CD4-positive, alpha-beta T cell treated with Interleukin-17A for 4 hours (primary cell): ENCODE results near the gene HID1.
A peak's percentile ranks its signal among the peaks of the same experiment; 100 is the strongest.

Source experiments
- DNase-seq: peaks from one replicate; pipeline ENCODE4 v3.0.0-alpha.2; 2020; ENCODE audit warnings: mixed read lengths

Gene HID1

DNA sequence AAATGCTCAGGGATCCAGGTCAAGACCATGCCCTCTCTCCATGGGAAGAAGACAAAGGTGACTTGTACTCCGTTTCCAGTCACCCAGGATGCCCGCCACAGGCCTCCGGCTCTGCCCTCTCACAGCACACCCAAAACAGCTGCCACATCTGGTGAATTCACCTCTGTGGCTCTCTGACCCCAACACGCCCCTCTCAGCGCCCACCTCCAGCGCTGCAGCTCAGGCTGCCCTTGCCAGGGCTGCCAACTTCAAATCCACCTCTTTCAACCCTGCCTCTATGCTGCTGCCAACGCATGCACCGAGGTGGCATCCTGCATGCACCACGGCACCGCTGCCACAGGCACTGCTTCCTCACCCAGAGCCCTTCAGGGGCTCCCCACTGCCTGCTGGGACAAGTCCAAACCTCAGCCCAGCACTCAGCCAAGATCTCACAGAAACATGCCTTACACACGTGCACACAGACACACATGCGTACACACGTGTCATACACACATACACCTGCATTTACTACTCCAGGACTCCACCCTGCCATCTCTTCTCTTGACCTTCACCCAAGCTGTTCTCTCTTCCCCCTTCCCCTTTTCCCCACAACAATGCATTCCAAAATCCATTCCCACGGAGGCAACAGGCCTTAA lies 7.5 kb downstream of the HID1 start:
- DNase-seq = no peak

DNA sequence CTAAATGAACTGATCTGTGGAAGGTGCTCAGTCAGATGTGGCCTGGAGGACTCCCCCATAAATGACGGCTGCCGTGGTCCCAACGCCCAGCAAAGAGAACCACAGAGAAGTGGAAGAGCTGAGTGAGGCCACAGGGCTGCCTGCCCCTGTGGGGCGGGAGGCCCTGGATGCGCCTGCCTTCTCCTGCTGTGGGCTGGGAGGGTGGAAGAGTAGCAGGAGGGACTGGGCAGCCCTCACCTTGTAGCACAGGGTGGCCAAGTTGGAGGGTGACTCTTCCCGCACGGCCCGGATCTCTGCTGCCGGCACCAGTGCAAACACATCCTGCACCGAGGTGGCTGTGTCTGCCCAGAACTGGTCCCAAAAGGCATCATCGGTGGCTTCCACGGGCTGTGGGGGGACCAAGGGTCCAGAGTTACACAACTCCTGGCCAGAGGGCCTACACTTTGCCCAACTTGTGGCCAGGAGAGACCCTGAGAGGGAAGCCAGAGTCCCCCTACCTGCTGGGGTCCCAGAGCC lies 8.3 kb downstream of the HID1 start:
- DNase-seq = no peak

GRCh38 chr17:74963656-74964055 lies 8.9 kb downstream of the HID1 start:
- no peak for DNase-seq

GRCh38 chr17:74962622-74963394 lies 9.8 kb downstream of the HID1 start:
- DNase-seq = no peak

GRCh38 chr17:74961657-74962350 lies 10.8 kb downstream of the HID1 start:
- peak; percentile 94 for DNase-seq

- peak; percentile 59 for DNase-seq
These were observed 11.8 kb downstream of the HID1 start for GRCh38 chr17:74960570-74961342.

- no peak for DNase-seq
These were observed 12.6 kb downstream of the HID1 start for GRCh38 chr17:74959826-74960515.

- peak; percentile 85 for DNase-seq
These were observed 14.4 kb downstream of the HID1 start for GRCh38 chr17:74957935-74958740.

DNA sequence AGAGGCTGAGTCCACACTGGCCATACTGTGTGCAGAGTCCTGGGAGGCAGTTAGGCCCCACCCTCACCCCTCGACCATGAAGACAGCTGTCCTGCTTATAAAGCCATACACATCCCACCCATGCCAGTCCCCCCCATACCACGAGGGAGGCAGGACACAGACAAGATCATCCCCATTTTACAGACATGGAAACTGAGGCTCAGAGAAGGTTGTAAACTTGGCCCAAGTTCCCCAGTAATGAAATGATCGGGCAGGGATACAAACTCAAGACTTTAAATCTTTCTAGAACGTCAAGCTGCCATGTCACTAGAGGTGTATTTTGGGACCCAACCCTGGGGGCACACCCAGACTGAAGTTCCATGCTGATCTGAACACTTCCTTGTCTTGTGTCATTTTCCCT lies 16.5 kb downstream of the HID1 start:
- DNase-seq = no peak

GRCh38 chr17:74954665-74955421 lies 17.7 kb downstream of the HID1 start:
- DNase-seq = no peak

DNA sequence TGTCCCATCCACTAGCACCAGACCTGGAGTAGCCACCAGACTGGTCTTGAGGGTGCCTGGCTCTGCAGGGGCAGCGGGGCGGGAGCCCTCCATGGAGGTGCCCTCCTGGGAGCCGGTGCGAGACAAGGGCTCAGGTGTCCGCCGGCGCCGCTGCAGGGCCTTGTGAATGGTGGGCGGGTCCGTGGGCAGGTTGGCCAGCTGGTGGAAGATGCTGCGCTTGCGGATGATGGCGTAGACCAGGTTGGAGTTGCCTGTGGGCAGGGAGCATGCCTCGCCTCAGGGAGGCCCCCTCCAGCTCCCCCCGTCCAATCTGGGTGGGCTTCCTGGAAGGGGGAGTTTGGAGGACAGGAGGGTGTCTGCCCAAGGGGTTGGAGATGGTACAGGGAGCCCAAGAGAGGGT lies 18.4 kb downstream of the HID1 start:
- no peak for DNase-seq

GRCh38 chr17:74953134-74953687 lies 19.3 kb downstream of the HID1 start:
- no peak for DNase-seq

DNA sequence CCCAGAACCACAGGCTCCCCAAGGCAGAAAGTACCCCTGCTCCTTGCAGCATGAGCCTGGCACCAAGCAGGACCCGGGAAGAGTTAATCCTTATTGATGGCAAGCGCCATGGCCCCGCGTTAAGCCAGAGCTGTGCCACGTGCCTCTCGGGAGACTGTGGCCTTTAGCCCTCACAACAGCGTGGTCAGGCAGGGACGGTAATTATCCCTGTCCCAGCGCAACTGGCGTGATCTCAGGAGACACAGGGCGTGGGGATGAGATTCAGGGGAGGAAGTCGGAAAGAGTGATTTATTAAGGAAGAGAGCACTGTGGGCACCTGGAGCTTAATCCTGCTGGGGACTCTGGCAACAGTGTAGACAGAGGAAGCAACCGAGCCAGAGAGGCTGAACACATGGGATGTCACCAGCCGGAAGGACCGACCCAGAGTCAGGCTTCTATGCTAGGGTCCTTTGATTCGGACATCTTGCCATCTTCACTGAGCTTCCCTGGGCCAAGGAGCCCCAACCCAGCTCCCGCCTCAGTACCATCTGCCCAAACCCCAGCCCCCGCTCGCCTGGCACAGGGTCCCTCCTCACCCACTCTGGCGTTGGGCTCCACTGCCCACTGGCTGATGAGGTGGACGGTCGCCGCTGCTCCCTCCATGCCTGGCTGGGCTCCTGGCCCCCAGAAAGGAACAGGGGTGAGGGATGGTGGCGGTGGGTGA lies 20.0 kb downstream of the HID1 start:
- no peak for DNase-seq

DNA sequence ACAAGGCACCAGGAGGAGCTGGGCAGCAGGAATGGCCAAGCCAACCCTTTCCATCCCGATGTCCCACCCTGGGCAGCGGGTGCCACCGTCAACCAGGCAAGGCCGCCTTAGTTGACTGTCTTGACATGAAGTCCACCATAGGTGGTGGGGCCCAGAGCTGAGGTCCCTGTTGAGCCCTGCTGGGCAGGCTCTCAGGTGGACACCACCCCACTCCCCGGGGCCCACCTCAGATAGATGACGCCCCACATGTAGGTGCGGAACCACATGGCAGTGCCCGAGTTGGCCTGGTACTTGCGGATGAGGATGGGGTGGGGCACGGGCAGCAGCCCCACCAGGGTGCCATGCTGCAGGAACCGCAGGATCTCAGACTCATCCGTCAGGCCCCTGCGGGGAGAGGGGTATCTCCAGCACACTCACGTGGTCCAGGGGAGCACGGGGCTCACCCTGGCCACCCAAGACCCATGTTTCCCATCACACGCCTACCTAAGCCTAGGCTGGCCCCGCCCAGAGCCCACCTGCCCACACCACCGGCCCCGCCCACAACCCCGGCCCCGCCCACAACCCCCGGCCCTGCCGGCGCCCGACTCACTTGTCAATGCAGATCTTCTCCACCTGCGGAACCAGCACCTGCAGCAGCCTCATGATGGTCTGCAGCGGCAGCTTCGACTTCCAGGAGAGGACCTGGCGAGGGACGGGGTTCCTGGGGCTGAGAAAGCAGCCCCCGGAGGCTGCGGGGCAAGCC lies 20.7 kb downstream of the HID1 start:
- no peak for DNase-seq

DNA sequence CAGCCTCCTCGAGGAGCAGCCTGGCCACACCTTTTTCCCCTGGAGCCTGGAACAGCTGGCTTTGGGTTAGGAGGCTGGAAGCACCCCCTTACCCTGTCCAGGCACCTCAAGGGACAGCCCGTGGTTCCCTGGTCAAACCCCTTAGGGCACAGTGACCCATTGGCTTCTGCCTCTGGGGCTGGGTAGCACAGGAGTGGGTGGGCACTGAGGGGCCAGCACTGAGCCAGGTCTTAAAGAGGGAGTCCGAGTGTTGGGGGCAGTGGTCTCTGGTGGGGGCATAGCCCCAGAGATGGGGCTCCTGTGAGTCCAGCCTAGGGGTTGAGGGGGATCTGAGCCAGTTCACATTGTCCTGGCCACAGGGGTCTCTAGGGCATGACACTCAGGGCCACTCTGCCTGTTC lies 21.5 kb downstream of the HID1 start:
- no peak for DNase-seq

DNA sequence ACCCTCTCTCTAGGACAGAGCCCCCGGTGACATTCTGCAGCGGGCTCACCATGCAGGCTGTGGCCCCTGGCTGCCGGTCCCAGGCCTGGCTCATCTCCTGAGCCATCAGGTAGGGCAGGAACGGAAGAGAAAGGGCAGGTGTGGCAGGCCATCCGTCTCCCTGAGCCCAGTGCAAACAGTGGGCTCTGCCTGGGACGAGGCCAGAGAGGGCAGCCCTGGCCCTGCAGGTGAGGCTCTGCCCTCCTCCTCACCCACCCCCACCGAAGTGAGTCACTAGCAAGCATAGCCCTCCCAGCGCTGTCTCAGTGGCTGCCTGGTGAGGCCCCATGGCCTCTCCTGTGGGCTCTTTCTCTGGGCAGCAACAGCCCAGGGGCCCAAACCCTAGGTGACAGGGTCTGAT lies 22.4 kb downstream of the HID1 start:
- no peak for DNase-seq

- no peak for DNase-seq
These were observed 23.0 kb downstream of the HID1 start for GRCh38 chr17:74949455-74950115.

GRCh38 chr17:74947041-74947754 lies 25.4 kb downstream of the HID1 start:
- DNase-seq = no peak
